OCI-LY1 (cell line): ENCODE measurements around the gene PCNX2.

Source experiments
- EZH2 ChIP-seq: fragments of 200-600 bp; sonication (generic), shearing (Covaris generic); IDR thresholded peaks from 2 replicates; pipeline ENCODE4 v1.8.0; 2017; ENCODE audit warnings: borderline replicate concordance, mixed run types, mild to moderate bottlenecking, antibody characterized with exemption, low read length, moderate library complexity, mixed read lengths
- TF ChIP-seq, protein P1 (sequence below): fragments of 200-600 bp; sonication (generic), shearing (Covaris generic); IDR thresholded peaks from 2 replicates; pipeline ENCODE4 v1.5.1; 2017; ENCODE audit warnings: mild to moderate bottlenecking, antibody characterized with exemption, low read length, moderate library complexity, mixed read lengths

GRCh38 chr1:233121947-233122559, 173.5 kb downstream of the PCNX2 start:
- TF ChIP-seq, protein P1, sequence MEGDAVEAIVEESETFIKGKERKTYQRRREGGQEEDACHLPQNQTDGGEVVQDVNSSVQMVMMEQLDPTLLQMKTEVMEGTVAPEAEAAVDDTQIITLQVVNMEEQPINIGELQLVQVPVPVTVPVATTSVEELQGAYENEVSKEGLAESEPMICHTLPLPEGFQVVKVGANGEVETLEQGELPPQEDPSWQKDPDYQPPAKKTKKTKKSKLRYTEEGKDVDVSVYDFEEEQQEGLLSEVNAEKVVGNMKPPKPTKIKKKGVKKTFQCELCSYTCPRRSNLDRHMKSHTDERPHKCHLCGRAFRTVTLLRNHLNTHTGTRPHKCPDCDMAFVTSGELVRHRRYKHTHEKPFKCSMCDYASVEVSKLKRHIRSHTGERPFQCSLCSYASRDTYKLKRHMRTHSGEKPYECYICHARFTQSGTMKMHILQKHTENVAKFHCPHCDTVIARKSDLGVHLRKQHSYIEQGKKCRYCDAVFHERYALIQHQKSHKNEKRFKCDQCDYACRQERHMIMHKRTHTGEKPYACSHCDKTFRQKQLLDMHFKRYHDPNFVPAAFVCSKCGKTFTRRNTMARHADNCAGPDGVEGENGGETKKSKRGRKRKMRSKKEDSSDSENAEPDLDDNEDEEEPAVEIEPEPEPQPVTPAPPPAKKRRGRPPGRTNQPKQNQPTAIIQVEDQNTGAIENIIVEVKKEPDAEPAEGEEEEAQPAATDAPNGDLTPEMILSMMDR, result no peak
- TF ChIP-seq EZH2, result no peak
